ENCODE data around the gene PDZK1IP1.
"Not testable (repeated sequence)": the region's sequence is repeated elsewhere in the genome, so short reads cannot be mapped to it uniquely, and the experiment has no call there.

Gene PDZK1IP1

DNA sequence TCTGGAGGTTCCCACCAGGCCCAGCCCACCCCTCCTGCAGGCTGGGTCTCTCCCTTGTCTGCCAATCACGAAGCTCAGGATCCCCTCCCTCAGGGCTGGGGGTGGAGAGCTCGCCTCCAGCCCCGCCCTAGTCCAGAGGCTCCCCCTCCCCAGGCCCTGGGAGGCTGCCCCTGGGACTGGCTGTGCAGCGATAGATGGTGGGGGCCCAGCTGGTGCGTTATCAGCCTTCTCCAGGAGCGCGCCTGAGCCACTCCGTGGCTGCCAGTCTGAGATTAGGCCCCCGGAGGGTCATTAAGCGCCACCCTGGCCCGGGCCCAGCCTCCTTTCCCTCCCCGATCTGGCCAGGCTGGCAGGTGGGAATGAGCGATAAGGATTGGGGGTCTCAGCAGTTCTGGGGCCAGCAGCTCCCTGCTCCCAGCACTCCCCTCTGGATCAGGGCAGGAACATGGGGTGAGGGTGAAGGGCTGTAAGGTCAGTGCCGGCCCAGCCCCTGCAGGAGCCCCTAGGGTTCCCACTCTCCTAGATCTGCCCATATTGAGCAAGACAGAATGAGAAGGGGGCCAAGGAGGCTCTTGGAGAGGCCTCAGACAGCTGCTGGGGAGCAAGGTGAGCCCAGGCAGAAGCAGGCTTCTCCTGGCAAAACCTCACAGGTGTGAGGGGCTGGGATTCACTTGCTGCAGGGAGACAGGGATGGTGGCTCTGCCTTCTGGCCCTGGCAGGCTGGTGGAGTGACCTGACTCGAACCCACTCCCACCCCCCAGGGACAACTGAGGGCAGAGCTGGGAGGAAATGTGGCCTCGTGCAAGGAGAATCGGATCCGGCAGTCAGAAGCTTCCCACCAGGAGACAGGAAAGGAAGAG, 8.5 kb downstream of the PDZK1IP1 start:
- no peak for DNase-seq (ENCODE audit: low read depth)

- no peak for DNase-seq (ENCODE audit: low read depth)
Measured at GRCh38 chr1:47180603-47181094, 9.2 kb downstream of the PDZK1IP1 start.

DNA sequence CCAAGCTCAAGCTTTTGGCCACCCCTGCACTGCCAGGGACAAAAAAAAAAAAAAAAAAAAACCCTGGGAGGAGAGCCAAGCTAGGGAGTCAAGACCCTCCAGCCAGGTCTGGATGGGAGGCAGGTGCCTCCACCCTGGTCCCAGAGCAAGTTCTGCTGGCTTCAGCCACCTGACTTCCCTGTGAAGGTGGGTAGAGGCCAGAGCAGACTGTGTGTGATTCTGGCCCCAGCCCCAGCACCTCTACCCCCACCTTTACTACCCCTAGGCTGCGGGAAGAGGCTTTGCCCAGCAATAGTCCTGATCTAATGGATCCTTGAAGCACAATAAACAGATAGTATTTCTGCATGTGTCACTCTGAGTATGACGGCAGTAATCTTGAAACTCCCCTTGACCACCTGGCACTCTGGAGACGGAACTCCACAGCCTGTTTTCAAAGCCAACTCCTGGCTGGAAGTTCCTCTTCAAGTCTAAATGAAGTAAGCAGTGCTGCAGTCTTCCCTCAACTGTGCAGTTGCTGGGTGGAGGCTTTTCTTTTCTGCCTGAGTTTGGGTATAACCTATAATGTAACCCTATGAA, 9.8 kb downstream of the PDZK1IP1 start:
- no peak for DNase-seq (ENCODE audit: low read depth)

DNA sequence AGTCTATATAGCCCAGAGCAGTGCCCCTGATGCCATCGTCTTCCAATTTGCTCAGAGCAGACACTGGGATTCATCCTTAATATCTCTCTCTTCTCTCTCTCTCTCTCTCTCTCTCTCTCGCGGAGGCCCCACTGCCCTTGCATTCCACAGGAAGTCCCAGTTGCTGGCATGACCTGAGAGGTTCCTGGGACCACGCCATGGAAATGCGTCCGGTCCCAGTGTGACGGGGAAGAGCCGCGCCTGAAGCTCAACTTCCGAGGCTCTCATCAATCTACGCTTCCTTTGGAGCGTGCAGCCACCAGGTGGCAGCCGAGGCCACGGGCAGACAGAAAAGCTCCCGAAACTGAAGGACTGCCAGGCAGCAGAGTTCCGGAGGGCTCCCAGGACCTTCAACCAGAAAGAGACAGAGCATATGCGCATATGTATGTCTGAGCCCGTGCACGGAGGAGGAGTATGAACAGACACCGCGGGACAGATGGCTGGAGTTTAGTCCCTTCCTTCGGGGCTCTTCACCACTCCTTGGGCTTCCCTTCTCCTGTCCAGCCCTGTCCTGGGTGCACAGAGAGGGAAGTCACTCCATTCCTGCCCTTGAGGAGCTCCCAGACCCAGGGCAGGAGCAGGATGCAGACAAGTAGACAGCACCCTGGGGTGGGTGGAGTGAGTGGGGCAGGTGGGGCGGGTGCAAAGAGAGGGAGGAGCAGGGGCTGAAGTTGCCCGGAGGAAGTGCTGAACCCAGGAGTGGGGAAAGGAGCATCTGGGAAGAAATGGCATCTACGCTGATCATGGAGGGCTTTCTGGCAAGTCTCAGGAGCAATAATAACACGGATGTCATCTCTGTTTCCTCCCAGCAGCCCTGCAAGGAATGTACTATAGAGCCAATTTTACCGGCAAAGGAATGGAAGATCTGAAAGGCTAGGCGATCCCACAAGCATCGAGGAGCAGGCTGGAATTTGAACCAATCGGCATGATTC, 10.5 kb downstream of the PDZK1IP1 start:
- peak; percentile 58 for DNase-seq (ENCODE audit: low read depth)

- DNase-seq (ENCODE audit: low read depth), result no peak
Measured at GRCh38 chr1:47178654-47179016, 11.2 kb downstream of the PDZK1IP1 start.

DNA sequence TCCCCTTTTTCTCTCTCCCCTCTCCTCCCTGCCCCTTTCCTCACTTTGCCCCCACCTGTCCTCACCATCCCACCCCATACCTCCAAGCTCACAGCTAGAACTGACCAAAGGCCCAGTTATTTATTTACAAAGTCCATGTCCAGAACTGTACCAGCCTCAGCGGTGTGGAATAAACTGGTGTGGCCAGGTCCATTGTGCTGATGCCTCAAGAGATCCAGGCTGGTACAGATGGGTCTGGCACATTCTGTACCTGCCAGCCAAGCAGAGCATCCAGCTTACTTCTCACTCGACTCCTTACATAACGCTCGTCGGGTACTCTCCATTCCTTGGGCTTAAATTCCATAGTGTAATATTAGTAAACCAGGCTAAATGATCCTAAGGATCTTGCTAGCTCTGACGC, 11.8 kb downstream of the PDZK1IP1 start:
- DNase-seq (ENCODE audit: low read depth), result no peak

DNA sequence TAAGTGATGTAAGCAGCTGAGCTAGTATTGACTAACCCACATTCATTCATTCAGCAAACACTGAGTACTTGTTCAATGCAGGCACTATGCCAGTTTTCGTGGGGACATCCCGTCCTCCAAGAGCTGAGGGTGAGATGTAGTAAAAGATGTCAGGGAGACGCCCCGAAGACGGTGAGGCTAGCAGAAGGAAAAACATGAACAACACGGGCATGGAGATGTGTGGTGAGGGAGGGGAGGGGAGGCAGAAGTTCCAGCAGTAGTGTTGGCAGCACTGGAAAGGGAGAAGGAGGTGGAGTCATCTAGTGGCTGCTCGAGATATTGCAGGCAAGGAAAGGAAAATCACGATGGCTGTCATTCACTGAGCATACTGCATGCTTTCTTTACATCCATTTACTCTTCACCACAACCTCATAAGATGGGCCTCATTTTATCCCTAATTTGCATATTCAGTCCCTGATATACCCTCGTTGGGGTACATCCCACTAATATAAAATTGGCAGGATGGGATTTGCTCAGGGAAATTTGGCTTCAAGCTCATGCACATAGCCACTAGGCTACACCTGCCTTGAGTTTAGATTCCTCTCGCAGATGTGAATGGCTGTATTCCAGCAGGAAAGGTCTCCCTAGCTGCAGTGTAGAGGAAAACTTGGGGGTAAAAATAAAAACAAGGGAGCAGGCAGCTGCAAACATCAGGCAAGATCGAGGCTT, 14.5 kb downstream of the PDZK1IP1 start:
- DNase-seq (ENCODE audit: low read depth), result no peak

GRCh38 chr1:47174656-47175020, 15.2 kb downstream of the PDZK1IP1 start:
- DNase-seq (ENCODE audit: low read depth), result no peak

DNA sequence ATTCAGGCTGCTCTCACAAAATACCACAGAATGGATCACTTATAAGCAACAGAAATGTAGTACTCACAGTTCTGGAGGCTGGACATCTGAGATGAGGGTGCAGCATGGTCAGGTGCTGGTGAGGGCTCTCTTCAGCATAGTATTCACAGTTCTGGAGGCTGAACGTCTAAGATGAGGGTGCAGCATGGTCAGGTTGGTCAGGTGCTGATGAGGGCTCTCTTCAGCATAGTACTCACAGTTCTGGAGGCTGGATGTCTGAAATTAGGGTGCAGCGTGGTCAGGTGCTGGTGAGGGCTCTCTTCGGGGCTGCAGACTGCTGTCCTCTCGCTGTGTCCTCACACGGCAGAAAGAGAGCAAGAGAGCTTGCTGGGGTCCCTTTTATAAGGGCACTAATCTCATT, 17.1 kb downstream of the PDZK1IP1 start:
- DNase-seq (ENCODE audit: low read depth), result no peak

DNA sequence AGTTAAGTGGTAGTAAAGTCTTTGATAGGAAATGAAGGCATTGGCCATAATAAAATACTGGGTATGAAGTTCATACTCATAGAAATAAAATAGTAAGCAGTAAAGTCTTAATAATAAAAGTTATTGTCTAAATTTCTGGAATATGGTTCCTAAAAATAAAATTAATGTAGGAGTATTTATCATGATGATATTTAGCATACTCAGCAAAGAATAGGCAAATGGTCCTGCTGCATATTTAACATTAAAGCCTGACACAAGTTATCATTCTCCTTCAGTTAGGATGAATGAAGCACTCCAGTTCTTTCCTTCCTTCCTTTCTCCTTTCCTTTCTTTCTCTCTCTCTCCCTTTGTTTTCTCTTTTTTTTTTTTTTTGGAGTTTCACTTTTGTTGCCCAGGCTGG, 25.3 kb downstream of the PDZK1IP1 start:
- DNase-seq (ENCODE audit: low read depth), result no peak

GRCh38 chr1:47161298-47162040, 28.4 kb downstream of the PDZK1IP1 start:
- DNase-seq (ENCODE audit: low read depth), result no peak

DNA sequence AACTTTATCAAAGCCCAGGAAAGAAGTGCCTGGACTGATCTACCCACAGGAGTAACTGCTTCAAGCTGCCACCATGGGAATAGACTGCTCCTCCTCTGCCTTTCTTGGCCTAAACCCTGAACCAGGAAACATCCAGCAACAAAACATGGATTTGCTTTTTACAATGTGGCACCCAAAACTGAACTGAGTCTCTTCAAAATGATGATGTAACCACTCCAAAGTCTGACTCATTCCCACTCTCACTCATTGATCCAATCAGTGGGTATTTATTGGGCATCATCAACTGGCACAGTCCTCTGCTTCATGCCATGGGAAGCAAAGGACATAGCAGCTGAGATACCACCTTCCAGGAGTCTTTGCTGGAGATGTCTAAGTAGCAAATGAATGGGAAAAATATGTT, 29.1 kb downstream of the PDZK1IP1 start:
- no peak for DNase-seq (ENCODE audit: low read depth)

- DNase-seq (ENCODE audit: low read depth), result not testable (repeated sequence)
Measured at GRCh38 chr1:47157957-47158356, 31.9 kb downstream of the PDZK1IP1 start.

GRCh38 chr1:47156457-47156856, 33.4 kb downstream of the PDZK1IP1 start:
- not testable (repeated sequence) for DNase-seq (ENCODE audit: low read depth)

GRCh38 chr1:47149162-47149561, 40.7 kb downstream of the PDZK1IP1 start:
- DNase-seq (ENCODE audit: low read depth), result not testable (repeated sequence)

DNA sequence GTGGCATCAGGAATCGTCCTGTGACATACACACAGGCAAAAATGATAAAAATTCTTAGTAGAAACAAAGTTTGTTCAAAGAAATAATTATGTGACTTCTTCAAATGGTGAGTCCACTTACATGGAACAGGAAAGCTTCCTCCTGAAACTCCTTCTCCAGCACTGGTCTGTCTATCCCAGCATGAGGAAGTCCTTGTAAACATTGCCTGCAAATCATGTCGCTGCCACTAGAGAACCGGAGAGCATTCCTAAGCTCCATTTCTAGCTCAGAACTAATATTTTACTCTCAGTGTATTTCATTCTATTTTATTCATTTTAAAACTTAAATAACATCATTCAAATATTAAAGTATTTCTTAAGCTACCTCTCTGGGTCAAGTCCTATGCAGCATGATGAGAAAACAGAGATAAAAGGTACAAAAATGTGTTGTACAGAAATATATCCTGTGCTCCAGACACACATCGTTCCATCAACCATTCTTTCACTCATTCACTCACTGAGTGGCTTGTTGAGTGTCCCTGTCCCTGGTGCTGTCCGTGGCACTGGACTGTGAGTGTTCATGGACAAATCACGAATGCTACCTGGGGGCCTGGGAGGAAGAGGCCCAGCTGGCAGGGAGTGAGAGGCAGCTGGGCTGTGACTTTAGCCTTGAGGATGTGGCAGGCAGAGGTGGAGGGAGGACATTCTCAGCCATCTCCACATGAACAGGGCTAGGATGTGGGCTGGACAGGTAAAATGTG, 42.6 kb downstream of the PDZK1IP1 start:
- DNase-seq (ENCODE audit: low read depth), result no peak

DNA sequence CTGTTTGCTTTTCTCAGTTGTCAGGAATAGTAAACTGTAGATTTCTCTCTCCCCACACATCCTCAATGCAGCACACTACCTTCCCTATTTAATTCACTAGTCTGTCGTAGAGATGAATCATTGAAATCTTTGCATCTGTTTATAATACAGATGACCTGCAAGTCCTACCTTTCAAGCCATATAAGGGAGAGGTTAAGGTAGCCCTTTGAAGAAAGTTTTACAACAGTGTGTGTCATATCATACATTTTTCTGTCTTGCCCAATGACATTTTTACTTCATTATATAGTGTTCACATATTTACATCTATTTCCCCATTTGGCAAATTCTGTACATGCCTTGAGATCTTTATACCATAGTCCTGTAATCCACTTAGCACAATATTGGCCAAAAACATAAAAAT, 43.3 kb downstream of the PDZK1IP1 start:
- DNase-seq (ENCODE audit: low read depth), result not testable (repeated sequence)

GRCh38 chr1:47143654-47144053, 46.2 kb downstream of the PDZK1IP1 start:
- DNase-seq (ENCODE audit: low read depth), result not testable (repeated sequence)

GRCh38 chr1:47140358-47140757, 49.5 kb downstream of the PDZK1IP1 start:
- not testable (repeated sequence) for DNase-seq (ENCODE audit: low read depth)

- DNase-seq (ENCODE audit: low read depth), result no peak
Measured at GRCh38 chr1:47137925-47138615, 51.8 kb downstream of the PDZK1IP1 start.
